ENCODE data around the gene SPRR2E. TPM values are rescaled to one million over a fixed set of nuclear protein-coding genes. Genes with fewer than 3 reads are reported as not detected.
"Not testable (repeated sequence)": the region's sequence is repeated elsewhere in the genome, so short reads cannot be mapped to it uniquely, and the experiment has no call there.

SPRR2E gene
- total RNA-seq, 1 experiment from 2014 or later: not detected

- no peaks in the 10 kb centered on the region for H3K4me1 Mint-ChIP-seq (ENCODE audit: low read depth, unreplicated experiment)
These were observed 25.2 kb upstream of the SPRR2E start for GRCh38 chr1:153119491-153119971.

GRCh38 chr1:153115264-153115663, 20.9 kb upstream of the SPRR2E start:
- CTCF ChIA-PET; DNase-seq; H3K36me3 Mint-ChIP-seq (ENCODE audit: insufficient read depth, unreplicated experiment); H3K27ac Mint-ChIP-seq (ENCODE audit: unreplicated experiment); H3K4me1 ChIP-seq; H3K4me3 ChIP-seq (ENCODE audit: low read depth, low read length); H3K36me3 ChIP-seq (ENCODE audit: control insufficient read depth, insufficient read depth, low read length); H3K4me1 Mint-ChIP-seq (ENCODE audit: low read depth, unreplicated experiment); intact Hi-C loops (cut with micrococcal nuclease; ENCODE audit: unreplicated experiment); H3K9me3 Mint-ChIP-seq (ENCODE audit: unreplicated experiment); H3K27me3 ChIP-seq (replicated peaks; ENCODE audit: control insufficient read depth, insufficient read depth, low read length); H3K4me3 Mint-ChIP-seq (ENCODE audit: unreplicated experiment); POLR2A ChIA-PET; BruUV-seq (replicated peaks); H3K9me3 ChIP-seq: not testable (repeated sequence)
- H3K27me3 Mint-ChIP-seq (ENCODE audit: insufficient read depth, unreplicated experiment): peaks cover 14% of the 10 kb centered on the region

More at GRCh38 chr1:153119491-153119971, 25.2 kb upstream of the SPRR2E start:
- ChIA-PET CTCF (no interaction called here), POLR2A (no interaction called here)
- no peak for DNase-seq
- TF ChIP-seq CTCF (IDR thresholded peaks at IDR 0.05; ENCODE audit: insufficient read depth in 1 of 2, low read depth in 1 of 2, low read length in 1 of 2, severe bottlenecking in 1 of 2, unreplicated experiment in 1 of 2): no peak
- H3K9me3 Mint-ChIP-seq (ENCODE audit: unreplicated experiment): peaks cover 2% of the 10 kb centered on the region
- H3K27ac Mint-ChIP-seq (ENCODE audit: unreplicated experiment): no peak overlapping the region
- no peak overlapping the region for H3K4me3 Mint-ChIP-seq (ENCODE audit: unreplicated experiment)
- Histone ChIP-seq H3K27me3 (replicated peaks; ENCODE audit: control insufficient read depth, insufficient read depth, low read length) (no peaks in the 10 kb centered on the region), H3K9me3 (no peaks in the 10 kb centered on the region), H3K4me3 (ENCODE audit: low read depth, low read length) (no peak overlapping the region), H3K36me3 (ENCODE audit: control insufficient read depth, insufficient read depth, low read length) (no peaks in the 10 kb centered on the region), H3K4me1 (no peaks in the 10 kb centered on the region)
- H3K27me3 Mint-ChIP-seq (ENCODE audit: insufficient read depth, unreplicated experiment): peaks cover 16% of the 10 kb centered on the region
- intact Hi-C loops (cut with micrococcal nuclease; ENCODE audit: unreplicated experiment): no loop called here
- H3K36me3 Mint-ChIP-seq (ENCODE audit: insufficient read depth, unreplicated experiment): no peaks in the 10 kb centered on the region
- no TSS peak for BruUV-seq (replicated peaks)

GRCh38 chr1:153113416-153113815, 19.1 kb upstream of the SPRR2E start, which contains the start of gene SPRR2F:
TSS of gene SPRR2F (minus strand) at chr1:153113516. CDS start at chr1:153112733, 783 bp downstream.
- CTCF ChIA-PET: no interaction called here

GRCh38 chr1:153112454-153112853, 18.1 kb upstream of the SPRR2E start:
- H3K36me3 Mint-ChIP-seq (ENCODE audit: insufficient read depth, unreplicated experiment); H3K4me3 ChIP-seq (ENCODE audit: low read depth, low read length); H3K27ac Mint-ChIP-seq (ENCODE audit: unreplicated experiment); DNase-seq; BruUV-seq (replicated peaks); H3K27me3 Mint-ChIP-seq (ENCODE audit: insufficient read depth, unreplicated experiment); H3K36me3 ChIP-seq (ENCODE audit: control insufficient read depth, insufficient read depth, low read length); H3K4me3 Mint-ChIP-seq (ENCODE audit: unreplicated experiment); intact Hi-C loops (cut with micrococcal nuclease; ENCODE audit: unreplicated experiment); H3K4me1 ChIP-seq; H3K9me3 ChIP-seq; H3K27me3 ChIP-seq (replicated peaks; ENCODE audit: control insufficient read depth, insufficient read depth, low read length); H3K4me1 Mint-ChIP-seq (ENCODE audit: low read depth, unreplicated experiment); H3K9me3 Mint-ChIP-seq (ENCODE audit: unreplicated experiment); POLR2A ChIA-PET: not testable (repeated sequence)
- CTCF ChIA-PET: interaction anchor here (0.5 kb wide), 1 partner anchor 345 kb away, joined by 3 read pairs; no protein-coding TSS in a partner anchor

More at GRCh38 chr1:153113416-153113815, 19.1 kb upstream of the SPRR2E start, which contains the start of gene SPRR2F:
- no peaks in the 10 kb centered on the region for H3K9me3 Mint-ChIP-seq (ENCODE audit: unreplicated experiment)
- BruUV-seq (replicated peaks): no TSS peak
- no peak for DNase-seq
- Histone ChIP-seq H3K36me3 (ENCODE audit: control insufficient read depth, insufficient read depth, low read length) (no peaks in the 10 kb centered on the region), H3K4me1 (no peaks in the 10 kb centered on the region), H3K9me3 (no peaks in the 10 kb centered on the region), H3K4me3 (ENCODE audit: low read depth, low read length) (no peak within 1 kb of the TSS), H3K27me3 (replicated peaks; ENCODE audit: control insufficient read depth, insufficient read depth, low read length) (no peaks in the 10 kb centered on the region)
- peaks cover 8% of the 10 kb centered on the region for H3K27me3 Mint-ChIP-seq (ENCODE audit: insufficient read depth, unreplicated experiment)
- intact Hi-C loops (cut with micrococcal nuclease; ENCODE audit: unreplicated experiment): no loop called here
- H3K36me3 Mint-ChIP-seq (ENCODE audit: insufficient read depth, unreplicated experiment): no peaks in the 10 kb centered on the region
- no peak for TF ChIP-seq CTCF (IDR thresholded peaks at IDR 0.05; ENCODE audit: insufficient read depth in 1 of 2, low read depth in 1 of 2, low read length in 1 of 2, severe bottlenecking in 1 of 2, unreplicated experiment in 1 of 2)
- no peak within 1 kb of the TSS for H3K27ac Mint-ChIP-seq (ENCODE audit: unreplicated experiment)
- POLR2A ChIA-PET: no interaction called here
- H3K4me1 Mint-ChIP-seq (ENCODE audit: low read depth, unreplicated experiment): no peaks in the 10 kb centered on the region
- H3K4me3 Mint-ChIP-seq (ENCODE audit: unreplicated experiment): no peak within 1 kb of the TSS

Measured in Caco-2 (cell line).